Endometrial microvascular endothelial cells (primary cell): Measurements from ENCODE around the gene C14orf93. TPM values are rescaled to one million over a fixed set of nuclear protein-coding genes. Genes with fewer than 3 reads are reported as not detected.

ENCODE experiments used
- in situ Hi-C: cut with HindIII; loops from 2 replicates; pipeline ENCODE4 v1.10.0; 2017; ENCODE audit warnings: low sequenced_read_pairs, low pct_unique_long_range_greater_than_20kb; ENCODE audit errors: inconsistent ontology term
- total RNA-seq: library from RNA; depleted of rRNA; stranded (reverse); fragments of >200 nt; gene quantifications from one replicate; pipeline ENCODE4 v1.2.3, GENCODE V29; 2015; ENCODE audit errors: inconsistent ontology term

The C14orf93 gene
- total RNA-seq, 1 donor from 2014 or later, result 7.4 TPM

DNA sequence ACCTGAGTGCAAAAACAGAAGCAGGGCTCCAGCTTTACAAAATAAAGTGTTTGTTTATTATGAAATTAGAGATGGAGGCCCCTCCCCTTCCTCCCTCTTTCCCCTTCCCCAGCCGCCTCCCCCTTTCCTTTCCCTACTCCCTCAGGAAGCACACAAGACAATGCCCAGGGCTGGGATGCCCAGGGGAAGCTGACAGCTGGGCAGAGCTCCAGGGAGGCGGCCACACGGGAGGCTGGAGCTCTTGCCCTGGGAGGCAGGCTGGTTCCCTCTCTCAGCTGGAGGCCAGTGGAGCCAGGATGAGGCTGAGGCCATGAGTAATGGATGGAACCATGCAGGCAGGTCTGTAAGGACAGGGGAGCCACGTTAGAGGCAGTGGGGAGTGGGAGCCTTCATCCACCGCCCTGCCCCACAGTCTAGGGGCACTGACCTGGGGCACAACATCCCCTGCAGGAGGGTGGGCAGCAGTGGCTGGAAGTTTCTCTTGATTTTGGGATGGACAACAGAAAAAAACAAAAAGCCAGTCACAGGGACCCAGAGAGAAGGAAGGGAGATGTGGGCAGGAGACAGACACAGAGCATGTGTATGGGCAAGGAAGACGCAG lies 37.2 kb upstream of the C14orf93 start:
- in situ Hi-C loops, result no loop called here

DNA sequence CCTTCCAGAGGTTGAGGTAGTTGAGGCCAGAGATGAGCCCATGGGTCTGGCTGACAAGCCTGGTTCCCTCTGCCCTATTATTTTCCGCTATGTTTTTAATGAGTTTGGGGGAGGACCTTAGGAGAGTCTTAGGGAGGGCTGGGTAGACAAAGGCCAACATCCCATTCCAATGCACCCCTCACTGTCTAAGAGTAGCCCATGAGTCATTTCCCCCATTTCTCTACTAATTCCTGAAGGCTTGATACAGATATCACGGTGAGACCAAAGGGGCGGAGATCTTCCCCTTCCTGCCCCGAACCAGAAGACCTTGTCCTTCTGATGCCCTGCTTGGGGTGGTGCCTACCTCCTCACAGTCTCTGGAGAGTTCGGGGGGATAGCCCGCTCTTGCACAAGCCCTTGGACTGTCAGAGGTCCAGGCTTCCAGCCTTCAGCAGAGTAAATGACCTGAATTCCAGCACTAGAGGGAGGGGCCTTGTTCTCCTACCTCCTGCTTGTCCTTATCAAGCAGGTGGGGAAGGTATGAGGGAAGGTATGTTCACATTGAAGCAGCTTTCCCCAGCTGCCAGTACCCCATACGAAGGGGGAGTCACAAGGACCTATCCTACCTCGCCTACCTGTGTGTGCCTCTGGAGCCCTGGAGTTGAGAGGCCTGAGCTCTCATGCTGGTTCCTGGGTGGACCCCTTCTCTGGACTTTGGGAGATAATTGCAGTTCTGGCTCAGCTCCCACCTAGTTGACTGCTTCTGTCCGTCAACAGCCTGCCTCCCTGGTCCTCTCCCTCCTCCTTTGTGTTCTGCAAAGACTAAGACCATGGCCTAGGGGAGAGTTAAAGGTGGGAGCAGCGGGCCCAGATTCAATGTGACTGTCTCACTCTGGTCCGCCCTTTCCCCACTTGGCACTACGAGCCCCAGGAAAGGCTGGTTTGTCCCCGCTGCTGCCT lies 35.7 kb upstream of the C14orf93 start:
- in situ Hi-C loops, result no loop called here

- in situ Hi-C loops, result no loop called here
Observed at GRCh38 chr14:23044840-23045239, 34.9 kb upstream of the C14orf93 start.

DNA sequence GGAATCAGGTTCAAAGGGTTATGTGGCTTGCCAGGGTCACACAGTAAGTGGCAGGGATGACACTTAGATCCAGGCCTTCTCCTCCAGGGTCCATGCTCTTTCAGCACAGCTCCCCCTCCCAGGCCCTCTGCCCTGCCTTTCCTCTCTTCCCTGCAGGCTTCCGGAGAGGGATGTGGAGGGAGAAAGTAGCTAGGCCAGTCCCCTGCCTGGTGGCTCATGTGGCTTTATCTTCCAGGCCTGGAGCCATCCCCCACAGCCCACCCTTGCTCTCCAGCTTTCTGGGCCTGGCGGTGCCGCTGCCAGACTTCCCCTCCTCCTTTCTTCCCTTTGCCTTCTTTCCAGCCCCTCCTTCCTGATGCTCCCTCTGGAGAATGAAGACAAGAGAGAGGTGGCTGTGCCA lies 33.8 kb upstream of the C14orf93 start:
- in situ Hi-C loops, result no loop called here

DNA sequence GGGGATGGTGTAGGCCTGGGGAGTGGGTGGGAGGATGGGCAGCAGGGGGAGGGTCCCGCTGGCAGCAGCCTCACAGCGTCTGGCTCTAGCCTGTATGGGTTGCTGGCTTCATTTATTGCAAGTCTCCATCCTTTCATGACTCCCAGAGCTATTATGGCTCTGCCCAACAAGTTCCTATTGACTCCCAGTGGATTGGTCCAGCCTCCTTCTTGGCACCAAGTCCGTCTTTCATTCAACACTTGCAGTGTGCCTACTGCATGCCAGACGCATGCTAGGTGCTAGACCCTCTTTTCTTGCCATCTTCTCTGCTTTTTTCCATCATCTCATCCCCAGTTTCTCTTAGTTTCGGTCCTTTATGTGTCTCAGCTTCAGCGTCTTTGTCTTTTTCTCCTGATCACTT lies 33.2 kb upstream of the C14orf93 start:
- in situ Hi-C loops, result no loop called here

GRCh38 chr14:23042162-23042965 lies 32.4 kb upstream of the C14orf93 start, which contains the start of gene PSMB11:
Gene PSMB11 (plus strand): TSS chr14:23042212. CDS start chr14:23042226, 14 bp downstream.
- in situ Hi-C loops, result no loop called here

- in situ Hi-C loops, result no loop called here
Observed at GRCh38 chr14:23041729-23042128, 31.8 kb upstream of the C14orf93 start.

DNA sequence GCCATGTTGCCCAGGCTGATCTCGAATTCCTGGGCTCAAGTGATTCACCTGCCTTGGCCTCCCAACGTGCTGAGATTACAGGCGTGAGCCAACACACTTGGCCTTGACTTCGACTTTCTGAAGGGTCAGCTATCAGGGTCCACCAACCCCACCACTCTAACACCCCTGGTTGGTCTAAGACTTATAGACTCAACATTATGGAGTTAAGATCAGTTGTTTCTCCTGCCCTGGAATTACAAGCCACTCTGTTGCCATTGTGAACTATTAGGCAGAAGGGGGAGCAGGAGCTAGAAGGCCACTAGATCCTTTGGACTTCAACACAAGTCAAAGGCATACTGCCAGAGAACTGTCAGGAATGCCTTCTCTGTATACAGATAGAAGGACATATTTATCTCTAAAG lies 30.2 kb upstream of the C14orf93 start:
- in situ Hi-C loops, result no loop called here

DNA sequence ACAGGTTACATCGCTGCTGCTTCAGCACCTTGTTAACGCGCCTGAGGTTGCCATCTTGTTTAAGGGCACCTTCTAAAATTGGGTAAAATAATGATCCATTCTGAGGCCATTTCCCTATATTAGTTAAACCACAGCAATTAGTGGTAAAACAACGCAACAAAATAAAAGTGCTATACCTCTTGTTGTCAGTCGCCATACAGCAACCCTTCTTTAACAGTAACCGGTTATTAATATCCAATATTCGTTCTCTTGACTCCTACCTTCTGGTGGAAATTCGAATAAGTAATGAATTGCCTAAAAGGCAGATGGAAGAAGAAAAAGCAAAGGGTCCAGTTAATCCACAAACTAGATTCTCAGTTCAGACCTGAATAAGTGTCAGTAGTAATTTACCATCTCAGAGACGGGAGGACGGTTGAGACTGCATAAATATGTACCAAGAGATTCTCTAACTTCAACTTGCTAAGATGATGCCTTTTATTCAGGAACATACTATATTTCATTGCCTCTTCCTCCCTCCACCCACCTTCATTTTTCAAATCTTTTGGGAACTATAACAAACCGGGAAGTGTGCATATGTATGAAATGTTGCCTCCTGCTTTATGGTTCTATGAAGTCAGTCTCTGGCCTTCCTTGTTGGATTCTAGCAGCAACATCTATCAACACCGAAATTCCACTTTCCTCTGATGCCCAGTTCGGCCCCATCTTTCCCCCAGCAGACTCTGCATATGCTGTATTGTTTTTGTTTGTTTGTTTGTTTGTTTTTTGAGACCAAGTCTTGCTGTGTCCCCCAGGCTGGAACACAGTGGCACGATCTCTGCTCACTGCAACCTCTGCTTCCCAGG lies 25.6 kb upstream of the C14orf93 start:
- in situ Hi-C loops, result no loop called here

GRCh38 chr14:23034498-23035302 lies 24.8 kb upstream of the C14orf93 start, which contains the start of gene PSMB5:
Gene PSMB5 (minus strand): TSS chr14:23034900. CDS start chr14:23034881, 19 bp downstream.
- in situ Hi-C loops, result no loop called here

DNA sequence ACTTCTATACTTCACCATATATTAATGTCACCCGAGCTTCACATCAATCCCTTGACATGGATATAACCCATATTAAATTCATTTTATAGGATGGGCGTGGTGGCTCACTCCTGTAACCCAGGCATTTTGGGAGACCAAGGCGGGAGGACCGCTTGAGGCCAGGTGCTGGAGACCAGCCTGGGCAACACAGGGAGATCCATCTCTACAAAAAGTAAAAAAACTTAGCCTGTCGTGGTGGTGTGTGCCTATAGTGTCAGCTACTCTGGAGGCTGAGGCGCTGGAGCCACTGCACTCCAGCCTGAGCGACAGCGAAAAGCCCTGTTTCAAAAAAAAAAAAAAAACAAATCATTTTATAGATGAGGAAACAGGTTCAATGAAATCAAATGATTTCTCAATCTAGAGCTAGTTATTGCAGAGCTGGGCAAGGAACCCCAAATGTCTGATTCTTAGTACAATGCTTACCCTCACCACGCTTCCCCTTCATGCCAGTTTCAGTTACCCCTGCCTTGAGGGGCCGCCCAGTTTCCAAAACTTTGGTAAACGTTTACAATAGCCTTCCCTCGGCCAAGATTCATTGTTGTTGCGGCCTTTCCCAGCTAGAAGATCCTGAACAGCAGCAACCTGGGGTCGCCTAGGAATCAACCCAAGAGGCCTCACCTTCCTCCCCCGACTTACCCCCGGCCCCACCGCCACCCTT lies 24.0 kb upstream of the C14orf93 start:
- in situ Hi-C loops, result no loop called here

- in situ Hi-C loops, result no loop called here
Observed at GRCh38 chr14:23033251-23033727, 23.3 kb upstream of the C14orf93 start.

DNA sequence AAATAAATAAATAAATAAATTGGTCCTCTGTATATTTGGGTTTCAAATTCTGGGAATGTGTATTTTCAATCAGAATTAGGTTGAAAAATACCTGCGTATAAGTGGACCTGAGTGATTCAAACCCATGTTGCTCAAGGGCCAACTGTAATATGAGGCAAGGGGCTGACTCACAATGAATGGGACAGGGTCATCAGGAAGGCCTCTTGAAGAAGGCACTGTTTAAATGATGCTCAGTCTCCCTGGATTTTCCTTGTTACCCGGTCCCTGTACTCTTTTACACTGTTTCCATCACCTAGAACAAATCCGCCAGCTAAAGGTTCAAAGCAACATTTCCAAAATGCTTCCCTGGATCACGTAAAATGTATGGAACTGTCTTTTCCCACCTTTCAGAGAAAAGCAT lies 21.0 kb upstream of the C14orf93 start:
- in situ Hi-C loops, result no loop called here

DNA sequence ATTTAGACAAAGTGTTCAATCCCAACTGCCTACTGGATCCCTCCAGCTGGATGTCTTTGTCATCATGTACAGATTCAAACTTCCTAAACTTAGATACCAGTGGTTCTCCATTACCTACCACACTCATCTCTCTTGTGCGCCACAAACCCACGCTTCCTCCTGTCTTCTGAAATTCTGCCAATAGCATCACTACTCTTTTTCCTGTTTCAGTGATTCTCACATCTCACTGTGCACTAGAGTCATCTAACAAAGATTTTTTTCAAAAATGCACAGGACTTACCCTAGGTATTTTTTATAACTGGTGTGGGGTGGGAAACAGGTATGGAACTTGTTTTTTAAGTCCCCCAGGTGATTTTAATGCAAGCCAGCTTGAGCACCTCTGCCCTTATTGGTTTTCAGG lies 18.9 kb upstream of the C14orf93 start:
- in situ Hi-C loops, result no loop called here

GRCh38 chr14:23025151-23025814 lies 15.3 kb upstream of the C14orf93 start:
- in situ Hi-C loops, result no loop called here

DNA sequence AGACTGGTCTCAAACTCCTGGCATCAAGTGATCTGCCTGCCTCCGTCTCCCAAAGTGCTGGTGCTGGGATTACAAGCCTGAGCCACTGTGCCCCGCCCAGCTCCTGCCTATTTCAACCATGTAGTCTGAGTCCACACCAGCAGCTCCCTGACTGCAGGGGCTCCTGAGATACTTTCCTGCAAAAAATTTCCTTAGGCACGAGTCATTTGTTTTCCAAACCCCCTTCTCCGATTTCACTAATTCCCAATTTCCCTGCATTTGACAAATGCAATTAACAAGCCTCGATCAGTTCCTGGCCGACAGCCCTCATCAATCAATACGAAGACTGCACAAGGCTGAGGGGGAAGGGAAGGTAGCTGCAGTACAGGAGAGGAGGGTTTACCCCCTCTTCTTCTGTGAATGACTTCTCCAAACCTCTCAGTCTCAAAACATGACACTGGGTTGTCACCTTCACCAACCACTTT lies 14.7 kb upstream of the C14orf93 start:
- in situ Hi-C loops, result no loop called here

GRCh38 chr14:23023795-23024152 lies 13.8 kb upstream of the C14orf93 start:
- in situ Hi-C loops, result no loop called here
